PC-3 (cell line): ENCODE results near the gene ARL17A.
"Not testable (repeated sequence)": the region's sequence is repeated elsewhere in the genome, so short reads cannot be mapped to it uniquely, and the experiment has no call there.

ENCODE experiments used
- EZH2 ChIP-seq: fragments of 300-600 bp; sonication (generic); IDR thresholded peaks from one replicate; pipeline ENCODE4 v1.6.1; 2017; ENCODE audit warnings: antibody characterized with exemption, mild to moderate bottlenecking, low read length; ENCODE audit not compliant: unreplicated experiment
- TF ChIP-seq, protein P1 (sequence below): fragments of 300-600 bp; sonication (generic); conservative IDR thresholded peaks from 2 replicates; pipeline ENCODE4 v1.5.1; 2017; ENCODE audit warnings: antibody characterized with exemption, low read depth, mild to moderate bottlenecking, low read length

DNA sequence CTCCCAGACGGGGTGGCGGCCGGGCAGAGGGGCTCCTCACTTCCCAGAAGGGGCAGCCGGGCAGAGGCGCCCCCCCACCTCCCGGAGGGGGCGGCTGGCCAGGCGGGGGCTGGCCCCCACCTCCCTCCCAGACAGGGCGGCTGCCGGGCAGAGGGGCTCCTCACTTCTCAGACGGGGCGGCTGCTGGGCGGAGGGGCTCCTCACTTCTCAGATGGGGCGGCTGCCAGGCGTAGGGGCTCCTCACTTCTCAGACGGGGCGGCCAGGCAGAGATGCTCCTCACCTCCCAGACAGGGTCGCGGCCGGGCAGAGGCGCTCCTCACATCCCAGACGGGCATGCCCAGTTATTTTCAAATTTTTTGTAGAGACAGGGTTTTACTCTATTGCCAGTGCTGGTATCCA is 44.8 kb downstream of the ARL17A start:
- TF ChIP-seq, protein P1, sequence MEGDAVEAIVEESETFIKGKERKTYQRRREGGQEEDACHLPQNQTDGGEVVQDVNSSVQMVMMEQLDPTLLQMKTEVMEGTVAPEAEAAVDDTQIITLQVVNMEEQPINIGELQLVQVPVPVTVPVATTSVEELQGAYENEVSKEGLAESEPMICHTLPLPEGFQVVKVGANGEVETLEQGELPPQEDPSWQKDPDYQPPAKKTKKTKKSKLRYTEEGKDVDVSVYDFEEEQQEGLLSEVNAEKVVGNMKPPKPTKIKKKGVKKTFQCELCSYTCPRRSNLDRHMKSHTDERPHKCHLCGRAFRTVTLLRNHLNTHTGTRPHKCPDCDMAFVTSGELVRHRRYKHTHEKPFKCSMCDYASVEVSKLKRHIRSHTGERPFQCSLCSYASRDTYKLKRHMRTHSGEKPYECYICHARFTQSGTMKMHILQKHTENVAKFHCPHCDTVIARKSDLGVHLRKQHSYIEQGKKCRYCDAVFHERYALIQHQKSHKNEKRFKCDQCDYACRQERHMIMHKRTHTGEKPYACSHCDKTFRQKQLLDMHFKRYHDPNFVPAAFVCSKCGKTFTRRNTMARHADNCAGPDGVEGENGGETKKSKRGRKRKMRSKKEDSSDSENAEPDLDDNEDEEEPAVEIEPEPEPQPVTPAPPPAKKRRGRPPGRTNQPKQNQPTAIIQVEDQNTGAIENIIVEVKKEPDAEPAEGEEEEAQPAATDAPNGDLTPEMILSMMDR: not testable (repeated sequence)
- TF ChIP-seq EZH2: not testable (repeated sequence)
